Panc1 (cell line): ENCODE data around the gene ROBO1. TPM values are rescaled to one million over a fixed set of nuclear protein-coding genes. Genes with fewer than 3 reads are reported as not detected.

Experiments used
- ATAC-seq: fragments of 200-7000 bp; cut with Tn5 transposase; 2 replicates; pipeline ENCODE4 v1.9.1; 2020; ENCODE audit warnings: mild to moderate bottlenecking, moderate library complexity
- BruUV-seq: library from RNA; stranded (reverse); fragments of 400-500 nt; replicated peaks from 2 replicates; lab custom pipeline; 2021; lab: Mats Ljungman, UMichigan
- CTCF ChIA-PET: fragments of 300-600 bp; sonication (Branson Sonifier 250); formaldehyde crosslinking; loops from one replicate; lab custom pipeline; 2022; ENCODE audit warnings: antibody characterized with exemption; lab: Charles Lee
- POLR2A ChIA-PET: fragments of 300-600 bp; sonication (Branson Sonifier 250); formaldehyde crosslinking; loops from one replicate; lab custom pipeline; 2022; ENCODE audit warnings: antibody characterized with exemption; lab: Charles Lee
- DNase-seq: peaks from one replicate; pipeline ENCODE4 v3.0.0-alpha.2; 2010; ENCODE audit warnings: low read depth, low spot score
- H3K27ac ChIP-seq: 2 replicates; pipeline ENCODE4 v1.5.1; 2011; ENCODE audit warnings: mild to moderate bottlenecking, low read length, inconsistent platforms
- H3K27me3 ChIP-seq: fragments of 200-500 bp; sonication (Bioruptor generic); 2 replicates; pipeline ENCODE4 v1.6.0; 2014; ENCODE audit warnings: low read length, inconsistent platforms; ENCODE audit not compliant: control insufficient read depth, insufficient read depth
- H3K36me3 ChIP-seq: fragments of 200-500 bp; sonication (Bioruptor generic); 2 replicates; pipeline ENCODE4 v1.5.1; 2014; ENCODE audit warnings: inconsistent platforms, mild to moderate bottlenecking, low read length, moderate library complexity; ENCODE audit not compliant: control insufficient read depth, insufficient read depth
- H3K4me1 ChIP-seq: 2 replicates; pipeline ENCODE4 v1.5.1; 2011; ENCODE audit warnings: inconsistent platforms, mild to moderate bottlenecking, low read length, moderate library complexity; ENCODE audit not compliant: control insufficient read depth, insufficient read depth
- H3K4me3 ChIP-seq, 2 experiments: 2 replicates each; pipeline ENCODE4 v1.5.1; 2011 to 2012; ENCODE audit warnings: low read depth in 2 of 2, low read length in 2 of 2, mild to moderate bottlenecking in 2 of 2, inconsistent platforms in 1 of 2, moderate library complexity in 1 of 2
- H3K9me3 ChIP-seq: fragments of 200-500 bp; sonication (Bioruptor generic); 2 replicates; pipeline ENCODE4 v1.5.1; 2014; ENCODE audit warnings: low read depth, mild to moderate bottlenecking, inconsistent platforms, low read length, moderate library complexity; ENCODE audit not compliant: control insufficient read depth, insufficient read depth
- POLR2AphosphoS5 ChIP-seq: IDR thresholded peaks from 2 replicates; pipeline ENCODE4 v1.6.1; 2012; ENCODE audit warnings: mild to moderate bottlenecking, low read depth, low read length, moderate library complexity
- SIN3A ChIP-seq: IDR thresholded peaks from 2 replicates; pipeline ENCODE4 v1.6.1; 2012; ENCODE audit warnings: low read depth, mild to moderate bottlenecking, low read length, moderate library complexity, borderline replicate concordance; ENCODE audit not compliant: insufficient read depth
- TCF7L2 ChIP-seq: IDR thresholded peaks from 2 replicates; pipeline ENCODE4 v1.6.1; 2011; ENCODE audit warnings: mild to moderate bottlenecking, low read depth, low read length, inconsistent platforms
- in situ Hi-C: cut with HindIII; loops from 2 replicates; pipeline ENCODE4 v1.10.0; 2016; ENCODE audit warnings: low sequenced_read_pairs, low pct_unique_long_range_greater_than_20kb
- intact Hi-C: fragments of 100-400 bp; cut with micrococcal nuclease; formaldehyde crosslinking; loops from one replicate; pipeline ENCODE4 v1.10.0; 2022; ENCODE audit not compliant: unreplicated experiment
- total RNA-seq: library from RNA; stranded (reverse); gene quantifications from one replicate; pipeline ENCODE4 v1.2.1, GENCODE V29; 2021; ENCODE audit not compliant: unreplicated experiment
- TF ChIP-seq, protein P1 (sequence below): fragments of 450-650 bp; IDR thresholded peaks from 2 replicates; pipeline ENCODE4 v1.5.1; 2017; ENCODE audit warnings: mild to moderate bottlenecking
- TF ChIP-seq, protein P2 (sequence below), 2 experiments: IDR thresholded peaks; 2 replicates each; pipeline ENCODE4 v1.6.1; 2011 to 2012; ENCODE audit warnings: low read depth in 2 of 2, control low read depth in 1 of 2, low read length in 1 of 2, mild to moderate bottlenecking in 1 of 2, moderate library complexity in 1 of 2; ENCODE audit not compliant: insufficient read depth in 1 of 2

ROBO1 gene
- total RNA-seq, 1 experiment from 2014 or later, result 61.6 TPM

DNA sequence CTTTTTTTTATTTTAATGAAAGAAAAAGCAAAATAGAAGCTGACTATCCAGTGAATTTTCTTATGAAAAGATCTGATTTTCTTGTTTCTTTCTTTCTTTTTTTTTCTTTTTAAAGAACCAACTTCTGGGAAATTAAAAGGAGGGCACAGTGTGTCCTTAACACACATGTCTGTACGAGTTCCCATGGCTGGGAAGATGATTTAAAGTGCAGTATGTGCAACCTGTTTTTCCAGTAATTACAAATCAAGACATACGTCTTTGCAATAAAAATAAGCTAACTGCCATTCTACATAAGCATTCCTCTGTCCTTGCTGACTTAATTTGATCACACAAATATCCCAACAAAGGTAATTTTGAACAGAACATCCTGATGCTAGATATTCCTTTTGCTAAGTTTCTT, 416.1 kb downstream of the ROBO1 start:
- intact Hi-C loops, result no loop called here
- no TSS peak for BruUV-seq
- H3K27ac ChIP-seq, result no peak overlapping the region
- H3K36me3 ChIP-seq, result no peaks in the 10 kb centered on the region
- ChIA-PET CTCF (no interaction called here), POLR2A (no interaction called here)
- H3K4me3 ChIP-seq, result no peak overlapping the region
- no peak for TF ChIP-seq SIN3A
- TF ChIP-seq, protein P1, sequence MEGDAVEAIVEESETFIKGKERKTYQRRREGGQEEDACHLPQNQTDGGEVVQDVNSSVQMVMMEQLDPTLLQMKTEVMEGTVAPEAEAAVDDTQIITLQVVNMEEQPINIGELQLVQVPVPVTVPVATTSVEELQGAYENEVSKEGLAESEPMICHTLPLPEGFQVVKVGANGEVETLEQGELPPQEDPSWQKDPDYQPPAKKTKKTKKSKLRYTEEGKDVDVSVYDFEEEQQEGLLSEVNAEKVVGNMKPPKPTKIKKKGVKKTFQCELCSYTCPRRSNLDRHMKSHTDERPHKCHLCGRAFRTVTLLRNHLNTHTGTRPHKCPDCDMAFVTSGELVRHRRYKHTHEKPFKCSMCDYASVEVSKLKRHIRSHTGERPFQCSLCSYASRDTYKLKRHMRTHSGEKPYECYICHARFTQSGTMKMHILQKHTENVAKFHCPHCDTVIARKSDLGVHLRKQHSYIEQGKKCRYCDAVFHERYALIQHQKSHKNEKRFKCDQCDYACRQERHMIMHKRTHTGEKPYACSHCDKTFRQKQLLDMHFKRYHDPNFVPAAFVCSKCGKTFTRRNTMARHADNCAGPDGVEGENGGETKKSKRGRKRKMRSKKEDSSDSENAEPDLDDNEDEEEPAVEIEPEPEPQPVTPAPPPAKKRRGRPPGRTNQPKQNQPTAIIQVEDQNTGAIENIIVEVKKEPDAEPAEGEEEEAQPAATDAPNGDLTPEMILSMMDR, result no peak
- TF ChIP-seq, protein P2, sequence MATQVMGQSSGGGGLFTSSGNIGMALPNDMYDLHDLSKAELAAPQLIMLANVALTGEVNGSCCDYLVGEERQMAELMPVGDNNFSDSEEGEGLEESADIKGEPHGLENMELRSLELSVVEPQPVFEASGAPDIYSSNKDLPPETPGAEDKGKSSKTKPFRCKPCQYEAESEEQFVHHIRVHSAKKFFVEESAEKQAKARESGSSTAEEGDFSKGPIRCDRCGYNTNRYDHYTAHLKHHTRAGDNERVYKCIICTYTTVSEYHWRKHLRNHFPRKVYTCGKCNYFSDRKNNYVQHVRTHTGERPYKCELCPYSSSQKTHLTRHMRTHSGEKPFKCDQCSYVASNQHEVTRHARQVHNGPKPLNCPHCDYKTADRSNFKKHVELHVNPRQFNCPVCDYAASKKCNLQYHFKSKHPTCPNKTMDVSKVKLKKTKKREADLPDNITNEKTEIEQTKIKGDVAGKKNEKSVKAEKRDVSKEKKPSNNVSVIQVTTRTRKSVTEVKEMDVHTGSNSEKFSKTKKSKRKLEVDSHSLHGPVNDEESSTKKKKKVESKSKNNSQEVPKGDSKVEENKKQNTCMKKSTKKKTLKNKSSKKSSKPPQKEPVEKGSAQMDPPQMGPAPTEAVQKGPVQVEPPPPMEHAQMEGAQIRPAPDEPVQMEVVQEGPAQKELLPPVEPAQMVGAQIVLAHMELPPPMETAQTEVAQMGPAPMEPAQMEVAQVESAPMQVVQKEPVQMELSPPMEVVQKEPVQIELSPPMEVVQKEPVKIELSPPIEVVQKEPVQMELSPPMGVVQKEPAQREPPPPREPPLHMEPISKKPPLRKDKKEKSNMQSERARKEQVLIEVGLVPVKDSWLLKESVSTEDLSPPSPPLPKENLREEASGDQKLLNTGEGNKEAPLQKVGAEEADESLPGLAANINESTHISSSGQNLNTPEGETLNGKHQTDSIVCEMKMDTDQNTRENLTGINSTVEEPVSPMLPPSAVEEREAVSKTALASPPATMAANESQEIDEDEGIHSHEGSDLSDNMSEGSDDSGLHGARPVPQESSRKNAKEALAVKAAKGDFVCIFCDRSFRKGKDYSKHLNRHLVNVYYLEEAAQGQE (IDR thresholded peaks at IDR 0.05; ENCODE audit: insufficient read depth in 1 of 2, low read depth in 2 of 2, low read length in 1 of 2), result no peak
- TF ChIP-seq TCF7L2, result no peak
- no peak for TF ChIP-seq POLR2AphosphoS5
- in situ Hi-C loops, result no loop called here
- H3K4me1 ChIP-seq, result no peaks in the 10 kb centered on the region
- no peaks in the 10 kb centered on the region for H3K9me3 ChIP-seq
- no peaks in the 10 kb centered on the region for H3K27me3 ChIP-seq
- ATAC-seq, result no peak
- no peak for DNase-seq

DNA sequence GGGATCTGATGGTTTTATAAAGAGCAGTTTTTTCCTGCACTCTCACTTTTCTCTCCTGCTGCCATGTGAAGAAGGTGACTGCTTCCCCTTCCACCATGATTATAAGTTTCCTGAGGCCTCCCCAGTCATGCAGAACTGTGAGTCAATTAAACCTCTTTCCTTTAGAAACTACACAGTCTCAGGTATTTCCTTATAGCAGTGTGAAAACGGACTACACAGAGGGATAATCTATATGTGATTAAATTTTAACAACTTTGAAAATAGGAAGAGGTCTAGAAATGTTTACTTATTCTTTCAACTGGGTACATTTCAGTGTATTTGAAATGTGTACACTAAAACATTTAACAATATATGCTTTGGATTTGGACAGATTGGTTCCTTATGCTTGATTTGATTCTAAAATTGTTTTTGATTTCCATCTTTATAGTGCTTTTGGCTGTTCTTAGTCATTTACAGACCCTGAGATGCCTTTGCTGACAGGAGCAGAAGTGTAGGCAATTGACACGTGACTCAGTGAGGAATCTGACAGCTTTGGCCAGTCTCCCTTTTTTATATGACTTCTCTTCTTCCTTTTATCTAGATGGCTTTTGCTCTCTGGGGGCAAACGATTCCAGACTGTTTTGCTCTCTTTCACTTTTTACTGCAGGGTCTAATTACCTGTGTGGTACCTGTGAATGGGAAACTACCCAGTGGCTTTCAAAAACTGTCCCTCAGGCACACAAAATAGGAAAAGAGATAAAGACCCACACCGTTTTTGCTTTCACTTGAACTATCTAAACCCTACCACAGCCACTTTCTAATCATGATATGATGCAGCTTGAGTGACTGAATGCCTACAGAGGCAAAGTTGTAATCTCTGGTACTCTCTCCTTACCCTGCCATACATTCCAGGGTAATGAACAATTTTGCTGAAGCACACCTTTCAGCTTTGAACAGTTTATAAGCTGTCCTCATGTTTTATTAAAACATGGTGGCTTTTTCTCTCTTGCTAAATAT, 422.6 kb downstream of the ROBO1 start:
- no peaks in the 10 kb centered on the region for H3K9me3 ChIP-seq
- BruUV-seq, result no TSS peak
- no peak for ATAC-seq
- H3K4me3 ChIP-seq, result no peak overlapping the region
- intact Hi-C loops (no loop called here), in situ Hi-C loops (no loop called here)
- ChIA-PET CTCF (no interaction called here), POLR2A (no interaction called here)
- DNase-seq, result no peak
- H3K4me1 ChIP-seq, result no peaks in the 10 kb centered on the region
- H3K27me3 ChIP-seq, result no peaks in the 10 kb centered on the region
- H3K36me3 ChIP-seq, result no peaks in the 10 kb centered on the region
- TF ChIP-seq, protein P2 (IDR thresholded peaks at IDR 0.05; ENCODE audit: insufficient read depth in 1 of 2, low read depth in 2 of 2, low read length in 1 of 2), result no peak
- TF ChIP-seq SIN3A (no peak), TCF7L2 (no peak), POLR2AphosphoS5 (no peak)
- TF ChIP-seq, protein P1, result no peak
- no peak overlapping the region for H3K27ac ChIP-seq
